Astrocyte (in vitro differentiated cells and primary cell): Measurements from ENCODE around the gene NRIP1.

Experiments
- EZH2 ChIP-seq: IDR thresholded peaks from 2 replicates; pipeline ENCODE4 v1.6.1; 2012; ENCODE audit warnings: mild to moderate bottlenecking, low read length, inconsistent platforms; ENCODE audit not compliant: insufficient read depth
- TF ChIP-seq, protein P1 (sequence below): IDR thresholded peaks from 2 replicates; pipeline ENCODE4 v1.5.1; 2011; ENCODE audit warnings: low read depth, mild to moderate bottlenecking, inconsistent platforms, low read length, moderate library complexity; ENCODE audit not compliant: insufficient read depth

- TF ChIP-seq, protein P1, sequence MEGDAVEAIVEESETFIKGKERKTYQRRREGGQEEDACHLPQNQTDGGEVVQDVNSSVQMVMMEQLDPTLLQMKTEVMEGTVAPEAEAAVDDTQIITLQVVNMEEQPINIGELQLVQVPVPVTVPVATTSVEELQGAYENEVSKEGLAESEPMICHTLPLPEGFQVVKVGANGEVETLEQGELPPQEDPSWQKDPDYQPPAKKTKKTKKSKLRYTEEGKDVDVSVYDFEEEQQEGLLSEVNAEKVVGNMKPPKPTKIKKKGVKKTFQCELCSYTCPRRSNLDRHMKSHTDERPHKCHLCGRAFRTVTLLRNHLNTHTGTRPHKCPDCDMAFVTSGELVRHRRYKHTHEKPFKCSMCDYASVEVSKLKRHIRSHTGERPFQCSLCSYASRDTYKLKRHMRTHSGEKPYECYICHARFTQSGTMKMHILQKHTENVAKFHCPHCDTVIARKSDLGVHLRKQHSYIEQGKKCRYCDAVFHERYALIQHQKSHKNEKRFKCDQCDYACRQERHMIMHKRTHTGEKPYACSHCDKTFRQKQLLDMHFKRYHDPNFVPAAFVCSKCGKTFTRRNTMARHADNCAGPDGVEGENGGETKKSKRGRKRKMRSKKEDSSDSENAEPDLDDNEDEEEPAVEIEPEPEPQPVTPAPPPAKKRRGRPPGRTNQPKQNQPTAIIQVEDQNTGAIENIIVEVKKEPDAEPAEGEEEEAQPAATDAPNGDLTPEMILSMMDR: no peak
- TF ChIP-seq EZH2: no peak
These were observed 49.0 kb downstream of the NRIP1 start for GRCh38 chr21:15015622-15016471.
